GM18508 (cell line): ENCODE data around the gene CELA1.
"Not testable (repeated sequence)": the region's sequence is repeated elsewhere in the genome, so short reads cannot be mapped to it uniquely, and the experiment has no call there.

Experiments used
- ATAC-seq: cut with Tn5 transposase; IDR thresholded peaks from one replicate; pipeline ENCODE4 v1.9.1; 2021; ENCODE audit warnings: moderate number of reproducible peaks; ENCODE audit not compliant: insufficient read depth, unreplicated experiment

CELA1 gene

DNA sequence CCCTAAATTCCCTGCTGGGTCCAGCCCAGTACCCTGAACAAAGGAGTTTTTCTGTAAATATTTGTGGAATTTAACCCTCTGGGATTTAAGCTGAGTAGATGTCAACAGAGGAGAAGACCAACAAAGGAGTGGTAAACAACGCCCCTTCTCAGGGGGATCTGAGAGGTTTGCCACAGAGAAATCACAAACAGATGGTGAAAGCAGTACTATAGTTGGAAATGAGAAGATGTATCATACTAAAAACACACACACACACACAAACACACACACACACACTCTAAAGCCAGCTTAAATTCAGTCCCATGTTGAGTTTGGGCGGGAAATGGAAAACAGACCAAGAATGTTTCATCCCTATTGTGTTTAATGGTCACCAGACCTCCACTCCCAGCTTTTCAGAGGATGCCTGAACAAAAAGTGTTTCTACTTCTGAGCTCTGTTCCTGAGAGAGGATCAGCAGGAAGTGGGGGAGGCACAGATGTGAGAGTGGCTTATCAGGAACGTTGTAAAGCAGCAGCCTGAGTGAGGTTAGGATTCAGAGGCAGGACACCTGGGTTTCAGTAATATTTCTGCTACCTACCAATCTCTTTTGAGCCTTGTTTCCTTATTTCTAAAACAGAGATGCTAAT is 25.7 kb downstream of the CELA1 start:
- no peak for ATAC-seq

- no peak for ATAC-seq
Measured at GRCh38 chr12:51320311-51320694, 26.2 kb downstream of the CELA1 start.

GRCh38 chr12:51318846-51319599 is 27.5 kb downstream of the CELA1 start:
- no peak for ATAC-seq

GRCh38 chr12:51318057-51318806 is 28.2 kb downstream of the CELA1 start:
- not testable (repeated sequence) for ATAC-seq

- no peak for ATAC-seq
Measured at GRCh38 chr12:51311389-51311788, 35.1 kb downstream of the CELA1 start.

- ATAC-seq, result no peak
Measured at GRCh38 chr12:51307655-51308593, 38.6 kb downstream of the CELA1 start.

DNA sequence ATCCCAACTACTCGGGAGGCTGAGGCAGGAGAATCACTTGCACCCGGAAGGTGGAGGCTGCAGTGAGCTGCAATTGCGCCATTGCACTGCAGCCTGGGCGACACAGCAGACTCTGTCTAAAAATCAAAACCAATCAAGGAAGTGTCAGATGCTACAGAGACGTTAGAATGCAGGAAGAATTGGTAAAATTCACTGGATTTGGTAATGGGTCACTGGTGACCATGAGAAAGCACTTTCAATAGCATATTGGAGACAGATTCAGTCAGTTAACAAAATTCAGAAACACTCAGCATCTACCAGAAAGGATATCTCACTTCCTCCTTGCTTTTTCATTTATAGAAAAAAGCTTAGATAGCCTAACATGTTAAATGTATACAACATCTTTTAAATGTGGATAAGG is 40.0 kb downstream of the CELA1 start:
- no peak for ATAC-seq

DNA sequence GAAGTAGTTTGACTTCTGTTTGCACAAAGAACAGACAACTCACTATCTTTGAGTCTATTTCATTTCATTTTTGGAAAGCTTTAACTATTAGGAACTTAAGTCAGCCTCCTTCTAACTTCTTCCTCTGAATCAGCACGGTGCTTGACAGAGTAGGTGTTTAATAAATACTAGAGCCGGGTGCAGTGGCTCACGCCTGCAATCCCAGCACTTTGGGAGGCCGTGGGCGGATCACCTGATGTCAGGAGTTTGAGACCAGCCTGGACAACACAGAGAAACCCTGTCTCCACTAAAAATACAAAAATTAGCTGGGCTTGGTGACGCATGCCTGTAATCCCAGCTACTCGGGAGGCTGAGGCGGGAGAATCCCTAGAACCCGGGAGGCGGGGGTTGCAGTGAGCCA is 45.7 kb downstream of the CELA1 start:
- not testable (repeated sequence) for ATAC-seq

DNA sequence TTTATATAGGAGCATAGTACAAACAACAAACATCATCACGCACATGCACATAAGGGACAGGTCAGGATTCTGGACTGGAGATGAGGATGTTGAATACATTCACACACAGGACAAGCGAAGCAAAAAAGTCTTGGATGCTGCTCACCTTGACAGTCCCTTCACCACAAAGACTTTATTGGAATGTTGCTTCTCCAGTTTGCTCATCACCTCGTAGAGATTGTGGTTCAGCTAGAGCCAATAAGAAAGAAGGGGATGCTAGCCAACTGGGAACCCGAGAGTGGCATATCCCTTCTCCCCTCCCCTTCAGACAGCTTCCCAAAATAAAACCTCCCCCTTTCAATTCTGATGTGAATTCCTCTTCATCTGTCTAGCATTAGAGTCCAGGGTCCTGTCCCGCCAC is 50.8 kb downstream of the CELA1 start:
- no peak for ATAC-seq

- ATAC-seq, result not testable (repeated sequence)
Measured at GRCh38 chr12:51294097-51294496, 52.4 kb downstream of the CELA1 start.

DNA sequence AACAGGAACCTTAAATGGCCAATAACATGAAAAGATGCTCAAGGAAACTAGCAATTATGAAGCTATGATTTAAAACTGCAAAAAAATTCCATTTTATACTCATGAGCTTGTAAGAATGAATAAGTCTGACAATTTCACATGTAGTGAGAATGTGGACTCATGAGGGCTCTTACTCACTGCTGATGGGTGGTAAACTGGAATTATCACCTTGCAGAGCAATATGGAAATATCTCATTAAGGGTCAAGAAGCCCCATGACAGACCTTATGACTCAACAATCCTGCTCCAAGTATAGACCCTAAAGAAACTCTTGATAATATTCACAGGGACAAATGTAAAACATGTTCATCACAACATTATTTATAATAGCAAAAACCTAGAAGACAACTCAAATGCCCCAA is 52.8 kb downstream of the CELA1 start:
- ATAC-seq, result no peak

GRCh38 chr12:51291603-51292513 is 54.6 kb downstream of the CELA1 start:
- not testable (repeated sequence) for ATAC-seq

GRCh38 chr12:51285843-51286242 is 60.6 kb downstream of the CELA1 start:
- no peak for ATAC-seq

DNA sequence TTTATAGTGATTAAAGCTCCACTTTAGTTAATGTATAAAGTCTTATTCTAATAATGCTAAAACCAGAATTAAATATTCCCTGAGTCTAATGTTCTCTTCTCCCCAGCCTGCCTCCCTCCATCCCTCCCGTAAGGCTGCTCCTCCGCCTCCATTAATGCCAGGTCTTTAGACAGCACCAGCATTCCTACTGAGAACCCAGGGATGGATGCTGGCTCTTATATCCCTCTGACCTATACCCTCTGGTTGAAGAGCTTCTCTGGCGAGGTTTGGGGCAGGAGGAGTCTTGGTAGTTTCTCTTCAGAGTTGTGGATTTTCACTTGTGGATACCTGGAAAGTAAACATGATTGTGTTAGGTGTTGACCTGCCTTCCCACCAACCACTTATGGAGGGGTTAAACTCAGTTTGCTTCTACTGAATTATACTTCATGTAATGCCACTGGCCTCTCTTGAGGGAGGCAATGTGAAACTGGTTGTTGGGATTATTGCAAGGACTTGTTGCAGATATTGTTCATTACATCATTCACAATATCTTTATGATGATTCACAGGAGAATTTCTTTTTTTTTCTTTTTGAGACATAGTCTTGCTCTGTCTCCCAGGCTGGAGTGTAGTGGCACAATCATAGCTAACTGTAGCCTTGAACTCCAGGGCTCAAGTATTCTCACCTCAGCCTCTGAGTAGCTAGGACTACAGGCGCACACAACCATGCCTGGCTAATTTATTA is 65.1 kb downstream of the CELA1 start:
- no peak for ATAC-seq
